OCI-LY1 (cell line): ENCODE data around the gene RTF2.

ENCODE experiments used
- H2AFZ ChIP-seq: fragments of 200-600 bp; sonication (generic), shearing (Covaris generic); 2 replicates; pipeline ENCODE4 v1.6.0; 2014; ENCODE audit warnings: antibody characterized with exemption, mild to moderate bottlenecking, low read length
- H3F3A ChIP-seq: fragments of 200-600 bp; sonication (generic), shearing (Covaris generic); 2 replicates; pipeline ENCODE4 v1.6.0; 2014; ENCODE audit warnings: mild to moderate bottlenecking, antibody characterized with exemption, low read length, moderate library complexity; ENCODE audit not compliant: insufficient read depth
- H3K27ac ChIP-seq: fragments of 200-600 bp; sonication (generic); 2 replicates; pipeline ENCODE4 v1.5.1; 2014; ENCODE audit warnings: low read length, mixed run types, mild to moderate bottlenecking, low read depth; ENCODE audit not compliant: poor library complexity, severe bottlenecking
- H3K27me3 ChIP-seq: fragments of 200-600 bp; sonication (generic); 2 replicates; pipeline ENCODE4 v1.6.0; 2014; ENCODE audit warnings: antibody characterized with exemption, mild to moderate bottlenecking, low read length, moderate library complexity; ENCODE audit not compliant: insufficient read depth
- H3K36me3 ChIP-seq: fragments of 200-600 bp; sonication (generic); 2 replicates; pipeline ENCODE4 v1.6.1; 2014; ENCODE audit warnings: mild to moderate bottlenecking, antibody characterized with exemption, low read length, moderate library complexity, mixed read lengths; ENCODE audit not compliant: insufficient read depth
- H3K4me1 ChIP-seq: fragments of 200-600 bp; sonication (generic); 2 replicates; pipeline ENCODE4 v1.5.1; 2014; ENCODE audit warnings: mild to moderate bottlenecking, low read length, moderate library complexity; ENCODE audit not compliant: insufficient read depth, severe bottlenecking
- H3K4me2 ChIP-seq: fragments of 200-600 bp; sonication (generic), shearing (Covaris generic); 2 replicates; pipeline ENCODE4 v1.6.1; 2014; ENCODE audit warnings: low read length
- H3K4me3 ChIP-seq: fragments of 200-600 bp; sonication (generic); 2 replicates; pipeline ENCODE4 v1.5.1; 2014; ENCODE audit warnings: low read length, low read depth, mild to moderate bottlenecking, mixed read lengths; ENCODE audit not compliant: poor library complexity, severe bottlenecking
- H3K79me2 ChIP-seq: fragments of 200-600 bp; shearing (Covaris generic); 2 replicates; pipeline ENCODE4 v1.6.1; 2016; ENCODE audit warnings: mixed run types, low read length, mixed read lengths; ENCODE audit not compliant: insufficient read depth
- H3K9ac ChIP-seq: fragments of 200-600 bp; sonication (generic), shearing (Covaris generic); 2 replicates; pipeline ENCODE4 v1.6.1; 2014; ENCODE audit warnings: mild to moderate bottlenecking, low read length, mixed read lengths
- H3K9me2 ChIP-seq: fragments of 200-600 bp; sonication (generic), shearing (Covaris generic); 2 replicates; pipeline ENCODE4 v1.6.1; 2014; ENCODE audit warnings: low read depth, mild to moderate bottlenecking, low read length, mixed read lengths
- H3K9me3 ChIP-seq: fragments of 200-600 bp; shearing (Covaris generic); 2 replicates; pipeline ENCODE4 v1.6.1; 2014; ENCODE audit warnings: low read length, mixed read lengths
- H4K20me1 ChIP-seq: fragments of 200-600 bp; sonication (generic), shearing (Covaris generic); 2 replicates; pipeline ENCODE4 v1.6.0; 2016; ENCODE audit warnings: mild to moderate bottlenecking, low read length; ENCODE audit not compliant: insufficient read depth
- EZH2 ChIP-seq: fragments of 200-600 bp; sonication (generic), shearing (Covaris generic); IDR thresholded peaks from 2 replicates; pipeline ENCODE4 v1.8.0; 2017; ENCODE audit warnings: borderline replicate concordance, mixed run types, mild to moderate bottlenecking, antibody characterized with exemption, low read length, moderate library complexity, mixed read lengths
- TF ChIP-seq, protein P1 (sequence below): fragments of 200-600 bp; sonication (generic), shearing (Covaris generic); IDR thresholded peaks from 2 replicates; pipeline ENCODE4 v1.5.1; 2017; ENCODE audit warnings: mild to moderate bottlenecking, antibody characterized with exemption, low read length, moderate library complexity, mixed read lengths

The RTF2 gene

DNA sequence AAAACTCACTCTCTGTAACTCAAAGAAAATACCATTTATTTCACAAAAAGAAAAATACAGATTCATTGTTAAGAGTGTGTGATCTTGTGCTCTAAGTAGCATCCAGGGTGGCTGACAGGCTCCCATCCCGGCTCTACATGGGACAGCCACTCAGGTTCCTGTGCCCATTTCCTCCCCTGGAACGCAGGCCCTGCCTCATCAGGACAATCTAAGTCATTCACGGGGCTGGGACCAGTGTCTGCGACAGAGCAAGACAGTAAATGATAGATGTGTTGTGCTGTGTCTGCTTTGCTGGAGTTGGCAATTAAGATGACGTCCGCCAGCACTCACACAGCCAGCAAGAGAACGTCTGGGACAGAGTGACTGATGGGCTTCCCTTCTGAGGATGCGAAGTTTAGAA is 49.2 kb downstream of the RTF2 start:
- Histone ChIP-seq H3K27me3 (no peaks in the 10 kb centered on the region), H3K79me2 (no peaks in the 10 kb centered on the region), H3K9me2 (no peaks in the 10 kb centered on the region), H3K9me3 (peaks cover 5% of the 10 kb centered on the region; the same call in 1 of the 2 replicates), H3K36me3 (peaks cover 56% of the 10 kb centered on the region), H4K20me1 (no peaks in the 10 kb centered on the region), H2AFZ (no peak overlapping the region), H3K4me1 (no peaks in the 10 kb centered on the region), H3K4me2 (no peak overlapping the region), H3K9ac (no peak overlapping the region), H3F3A (no peaks in the 10 kb centered on the region), H3K27ac (no peak overlapping the region), H3K4me3 (no peak overlapping the region)
- TF ChIP-seq, protein P1, sequence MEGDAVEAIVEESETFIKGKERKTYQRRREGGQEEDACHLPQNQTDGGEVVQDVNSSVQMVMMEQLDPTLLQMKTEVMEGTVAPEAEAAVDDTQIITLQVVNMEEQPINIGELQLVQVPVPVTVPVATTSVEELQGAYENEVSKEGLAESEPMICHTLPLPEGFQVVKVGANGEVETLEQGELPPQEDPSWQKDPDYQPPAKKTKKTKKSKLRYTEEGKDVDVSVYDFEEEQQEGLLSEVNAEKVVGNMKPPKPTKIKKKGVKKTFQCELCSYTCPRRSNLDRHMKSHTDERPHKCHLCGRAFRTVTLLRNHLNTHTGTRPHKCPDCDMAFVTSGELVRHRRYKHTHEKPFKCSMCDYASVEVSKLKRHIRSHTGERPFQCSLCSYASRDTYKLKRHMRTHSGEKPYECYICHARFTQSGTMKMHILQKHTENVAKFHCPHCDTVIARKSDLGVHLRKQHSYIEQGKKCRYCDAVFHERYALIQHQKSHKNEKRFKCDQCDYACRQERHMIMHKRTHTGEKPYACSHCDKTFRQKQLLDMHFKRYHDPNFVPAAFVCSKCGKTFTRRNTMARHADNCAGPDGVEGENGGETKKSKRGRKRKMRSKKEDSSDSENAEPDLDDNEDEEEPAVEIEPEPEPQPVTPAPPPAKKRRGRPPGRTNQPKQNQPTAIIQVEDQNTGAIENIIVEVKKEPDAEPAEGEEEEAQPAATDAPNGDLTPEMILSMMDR, result no peak
- no peak for TF ChIP-seq EZH2

DNA sequence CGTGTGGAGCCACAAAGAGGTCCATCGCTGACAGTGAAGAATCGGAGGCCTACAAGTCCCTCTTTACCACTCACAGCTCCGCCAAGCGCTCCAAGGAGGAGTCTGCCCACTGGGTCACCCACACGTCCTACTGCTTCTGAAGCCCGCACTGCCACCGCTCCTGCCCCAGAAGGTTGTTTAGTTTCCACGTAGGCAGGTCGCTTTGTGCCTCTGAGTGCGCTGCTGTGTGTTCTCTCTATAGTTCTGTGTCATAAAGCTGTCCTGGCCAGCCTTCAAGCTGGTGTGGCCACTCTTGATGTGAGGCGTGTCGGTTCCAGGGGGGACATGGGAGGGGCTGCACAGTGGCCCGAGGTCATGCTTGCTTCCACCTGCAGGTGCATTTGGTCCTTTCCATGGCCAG is 49.7 kb downstream of the RTF2 start:
- Histone ChIP-seq H3K27me3 (no peaks in the 10 kb centered on the region), H3K4me2 (no peak overlapping the region), H2AFZ (no peak overlapping the region), H4K20me1 (no peaks in the 10 kb centered on the region), H3F3A (no peaks in the 10 kb centered on the region), H3K79me2 (no peaks in the 10 kb centered on the region), H3K36me3 (peaks cover 54% of the 10 kb centered on the region), H3K4me3 (no peak overlapping the region), H3K9me3 (peaks cover 5% of the 10 kb centered on the region; the same call in 1 of the 2 replicates), H3K4me1 (no peaks in the 10 kb centered on the region), H3K27ac (no peak overlapping the region), H3K9me2 (no peaks in the 10 kb centered on the region), H3K9ac (no peak overlapping the region)
- no peak for TF ChIP-seq EZH2

DNA sequence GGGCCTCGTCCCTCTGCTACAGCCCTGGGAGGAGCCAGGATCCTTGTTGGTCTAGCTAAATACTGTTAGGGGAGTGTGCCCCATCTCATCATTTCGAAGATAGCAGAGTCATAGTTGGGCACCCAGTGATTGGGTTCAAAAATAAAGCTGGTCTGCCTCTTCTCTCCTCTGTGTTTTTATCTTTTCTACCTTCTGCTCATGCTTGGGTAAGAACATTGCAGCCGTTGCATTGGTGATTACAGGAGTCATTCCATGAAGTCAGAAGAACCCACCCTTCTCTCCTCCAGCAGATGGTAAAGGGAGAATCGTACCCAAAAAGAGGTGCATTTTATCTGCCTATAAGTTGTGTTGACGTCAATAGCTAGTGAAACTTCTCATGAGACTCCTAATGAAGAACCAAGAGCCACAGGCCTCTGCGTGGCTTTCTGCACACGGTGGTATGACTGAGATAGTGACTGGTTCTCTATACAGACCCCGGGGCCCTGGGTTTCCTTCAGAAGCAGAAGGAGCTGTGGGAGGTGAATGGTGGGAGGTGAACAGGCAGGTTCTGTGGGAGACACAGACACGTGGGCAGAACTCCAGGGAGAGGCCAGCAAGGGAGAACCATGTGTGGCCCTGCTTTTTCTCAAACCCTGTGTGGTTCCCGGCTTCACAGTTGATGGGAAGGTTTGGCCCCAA is 50.4 kb downstream of the RTF2 start:
- Histone ChIP-seq H3K4me2 (no peak overlapping the region), H3K79me2 (no peaks in the 10 kb centered on the region), H3K27me3 (no peaks in the 10 kb centered on the region), H4K20me1 (no peaks in the 10 kb centered on the region), H3K9ac (no peak overlapping the region), H3K9me2 (no peaks in the 10 kb centered on the region), H3K4me3 (no peak overlapping the region), H2AFZ (no peak overlapping the region), H3K27ac (no peak overlapping the region), H3K4me1 (no peaks in the 10 kb centered on the region), H3K9me3 (peaks cover 5% of the 10 kb centered on the region; the same call in 1 of the 2 replicates), H3F3A (no peaks in the 10 kb centered on the region), H3K36me3 (peaks cover 47% of the 10 kb centered on the region)
- TF ChIP-seq, protein P1, result no peak
- TF ChIP-seq EZH2, result no peak

DNA sequence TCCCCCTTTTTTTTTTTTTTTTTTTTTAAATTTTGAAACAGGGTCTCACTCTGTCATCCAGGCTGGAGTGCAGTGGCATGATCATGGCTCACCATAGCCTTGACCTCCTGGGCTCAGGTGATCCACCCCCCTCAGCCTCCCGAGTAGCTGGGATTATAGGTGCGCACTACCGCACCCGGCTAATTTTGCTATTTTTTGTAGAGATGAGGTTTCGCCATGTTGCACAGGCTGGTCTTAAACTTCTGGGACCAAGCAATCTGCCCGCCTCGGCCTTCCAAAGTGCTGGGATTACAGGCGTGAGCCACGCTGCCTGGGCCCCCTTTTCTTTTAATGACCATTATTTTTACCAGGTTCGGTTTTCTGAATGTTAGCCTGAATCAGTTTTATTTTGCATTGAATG is 51.1 kb downstream of the RTF2 start:
- Histone ChIP-seq H3K4me3 (no peak overlapping the region), H3K4me2 (no peak overlapping the region), H3K36me3 (peaks cover 45% of the 10 kb centered on the region), H2AFZ (no peak overlapping the region), H3F3A (no peaks in the 10 kb centered on the region), H4K20me1 (no peaks in the 10 kb centered on the region), H3K9me3 (peaks cover 5% of the 10 kb centered on the region; the same call in 1 of the 2 replicates), H3K27me3 (no peaks in the 10 kb centered on the region), H3K79me2 (no peaks in the 10 kb centered on the region), H3K9ac (no peak overlapping the region), H3K27ac (no peak overlapping the region), H3K4me1 (no peaks in the 10 kb centered on the region), H3K9me2 (no peaks in the 10 kb centered on the region)
- TF ChIP-seq, protein P1, result no peak
- TF ChIP-seq EZH2, result no peak
